IPS-18c (cell line): ENCODE results near the gene LCE2A.
"Not testable (repeated sequence)": the region's sequence is repeated elsewhere in the genome, so short reads cannot be mapped to it uniquely, and the experiment has no call there.

Experiments used
- H3K4me3 ChIP-seq: 2 replicates; pipeline ENCODE4 v1.7.0; 2013; ENCODE audit warnings: low read depth, mild to moderate bottlenecking, low read length, moderate library complexity; ENCODE audit not compliant: insufficient read depth
- H3K9me3 ChIP-seq: one replicate; pipeline ENCODE4 v1.6.1; 2013; ENCODE audit warnings: mild to moderate bottlenecking, low read length, moderate library complexity; ENCODE audit not compliant: control insufficient read depth, insufficient read depth

Gene LCE2A, protein sequence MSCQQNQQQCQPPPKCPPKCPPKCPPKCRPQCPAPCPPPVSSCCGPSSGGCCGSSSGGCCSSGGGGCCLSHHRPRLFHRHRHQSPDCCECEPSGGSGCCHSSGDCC

DNA sequence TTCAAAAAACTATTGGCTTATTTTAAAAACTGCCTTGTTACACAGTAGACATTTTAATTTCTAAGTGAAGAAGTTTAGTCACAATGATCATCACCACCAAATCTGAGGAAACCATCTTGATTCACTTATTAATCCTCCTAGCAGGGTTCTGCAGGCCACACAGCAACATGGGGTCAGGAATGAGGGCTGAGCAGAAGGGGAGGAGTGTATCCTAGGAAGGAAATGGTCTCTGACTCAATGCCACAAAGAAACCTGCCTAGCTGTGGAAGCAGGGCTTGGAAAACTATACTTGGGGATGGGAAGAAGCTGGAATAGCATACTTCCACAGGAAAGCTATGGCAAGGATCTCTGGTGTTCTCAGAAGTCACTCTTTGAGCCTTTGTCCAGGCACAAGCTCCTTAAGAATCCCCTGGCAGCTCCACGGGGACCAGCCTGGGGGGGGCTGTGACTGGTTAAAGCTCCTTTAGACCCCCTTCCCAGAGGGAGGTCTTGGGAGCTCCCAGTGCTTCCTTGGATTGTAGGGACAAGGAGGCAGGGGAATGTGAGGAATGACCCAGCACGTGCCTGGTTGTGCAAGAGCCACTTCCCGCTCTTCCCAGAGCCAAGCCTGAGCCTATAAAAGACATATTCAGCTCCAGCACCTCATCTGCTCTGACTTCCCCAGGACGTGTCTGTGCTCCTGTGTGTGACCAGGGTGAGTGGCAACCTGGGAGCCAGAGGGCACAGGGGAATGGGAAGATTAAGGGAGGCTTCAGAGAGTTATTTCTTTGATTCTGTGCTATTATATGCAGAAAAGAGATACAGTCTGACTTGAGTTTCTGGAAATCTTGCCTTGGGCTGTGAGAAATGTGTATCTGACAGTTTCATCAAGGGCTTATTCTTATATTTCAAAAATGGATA lies at the start of gene LCE2A:
LCE2A (plus strand) TSS at position 645 of the 900 bp plus-strand sequence. CDS start 557 bp downstream, outside the sequence.
- no peak within 1 kb of the TSS for H3K4me3 ChIP-seq

DNA sequence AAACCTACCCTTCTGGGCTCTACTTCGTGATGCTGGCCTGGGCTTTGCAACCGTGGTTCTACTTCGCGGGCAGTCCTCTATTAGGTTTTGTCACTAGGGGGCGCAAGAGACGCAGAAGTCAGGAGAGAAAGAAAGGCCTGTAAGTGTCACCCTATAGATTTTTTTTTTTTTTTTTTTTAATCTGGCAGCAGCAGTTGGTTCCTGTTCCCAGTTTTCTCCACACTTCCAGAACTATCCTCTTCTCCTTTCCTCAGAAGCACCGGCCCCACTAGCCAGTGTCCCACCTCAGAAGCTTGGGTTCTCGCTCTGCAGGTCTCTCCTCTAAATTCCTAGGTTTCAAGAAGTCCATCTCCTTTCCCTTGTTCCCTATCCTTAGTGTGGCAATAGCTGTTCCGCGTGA lies 44.0 kb upstream of the LCE2A start:
- no peak overlapping the region for H3K4me3 ChIP-seq
- H3K9me3 ChIP-seq = peaks cover 4% of the 10 kb centered on the region

More for the DNA sequence above, at the start of gene LCE2A:
- H3K9me3 ChIP-seq = peaks cover 10% of the 10 kb centered on the region

DNA sequence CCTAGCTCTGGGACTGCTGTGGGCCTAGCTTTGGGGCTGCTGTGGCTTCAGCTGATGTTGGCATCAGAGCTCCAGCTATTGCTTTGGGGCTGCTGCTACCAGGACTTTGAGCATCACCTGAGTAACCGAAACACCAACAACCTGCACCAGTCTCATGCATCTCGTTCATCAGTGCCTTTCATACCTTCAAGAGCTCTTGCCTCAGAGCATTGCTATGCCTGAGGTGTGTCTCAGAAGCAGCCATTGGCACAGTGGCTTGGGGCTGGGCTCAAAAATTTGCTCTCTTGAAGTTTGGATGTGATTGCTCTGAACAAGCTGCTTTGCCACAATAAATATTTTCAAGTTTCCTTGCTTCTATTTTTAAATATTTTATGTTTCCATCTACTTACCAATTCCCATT lies 41.7 kb upstream of the LCE2A start:
- Histone ChIP-seq H3K9me3 (peaks cover 4% of the 10 kb centered on the region), H3K4me3 (no peak overlapping the region)

DNA sequence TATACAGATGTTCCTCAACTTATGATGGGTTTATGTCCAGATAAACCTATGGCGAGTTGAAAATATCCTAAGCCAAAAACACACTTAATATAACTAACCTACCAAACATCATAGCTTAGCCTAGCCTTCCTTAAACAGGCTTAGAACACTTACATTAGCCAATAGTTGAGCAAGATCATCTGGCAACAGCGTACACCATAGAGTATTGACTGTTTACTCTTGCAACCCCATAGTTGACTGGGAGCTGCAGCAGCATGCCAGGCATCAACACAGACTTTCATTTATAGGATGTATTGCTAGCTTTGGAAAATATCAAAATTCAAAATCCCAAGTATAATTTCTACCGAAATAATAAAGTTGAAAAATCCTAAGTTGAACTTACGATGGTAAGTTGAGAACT lies 40.5 kb upstream of the LCE2A start:
- H3K9me3 ChIP-seq = peaks cover 4% of the 10 kb centered on the region
- H3K4me3 ChIP-seq = no peak overlapping the region

DNA sequence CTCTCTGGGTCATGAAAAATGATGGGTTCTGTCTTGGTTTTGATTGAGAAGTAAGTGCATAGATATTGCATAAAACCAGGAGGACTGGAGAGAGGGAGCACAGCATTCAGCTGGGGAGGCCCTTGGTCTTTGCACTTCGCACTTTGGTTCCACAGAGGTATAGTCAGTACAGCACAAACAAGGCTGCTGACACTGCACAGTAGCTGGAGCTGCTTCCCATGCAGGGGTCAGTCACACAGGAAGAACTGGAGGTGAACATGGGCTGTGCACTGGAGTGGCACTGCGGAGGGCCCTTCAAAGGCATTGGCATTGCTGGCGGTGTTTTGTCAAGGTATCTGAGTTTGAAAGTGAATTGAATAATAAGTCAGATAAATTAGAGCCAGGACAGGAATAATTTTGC lies 39.5 kb upstream of the LCE2A start:
- H3K9me3 ChIP-seq = peaks cover 4% of the 10 kb centered on the region
- H3K4me3 ChIP-seq = no peak overlapping the region

DNA sequence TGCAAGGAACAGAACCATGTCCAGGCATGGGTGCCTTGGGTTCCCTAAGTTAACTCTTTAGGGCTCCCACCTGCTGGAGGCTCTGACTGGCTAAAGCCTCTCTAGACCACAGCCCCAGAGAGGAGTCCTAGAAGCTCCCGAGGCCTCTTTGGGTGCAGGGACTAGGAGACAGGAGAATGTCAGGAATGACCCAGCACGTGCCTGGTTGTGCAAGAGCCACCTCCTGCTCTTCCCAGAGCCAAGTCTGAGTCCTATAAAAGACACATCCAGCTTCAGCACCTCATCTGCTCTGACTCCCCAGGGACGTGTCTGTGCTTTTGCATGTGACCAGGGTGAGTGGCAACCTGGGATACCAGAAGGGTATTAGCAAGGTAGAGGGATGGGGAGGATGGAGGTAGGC lies 35.0 kb upstream of the LCE2A start, which contains the start of gene LCE2D:
LCE2D (plus strand) TSS at position 283 of the 400 bp plus-strand sequence. CDS start 726 bp downstream, outside the sequence.
- H3K9me3 ChIP-seq = peaks cover 12% of the 10 kb centered on the region
- H3K4me3 ChIP-seq = no peak within 1 kb of the TSS; the same call in 1 of the 2 replicates

DNA sequence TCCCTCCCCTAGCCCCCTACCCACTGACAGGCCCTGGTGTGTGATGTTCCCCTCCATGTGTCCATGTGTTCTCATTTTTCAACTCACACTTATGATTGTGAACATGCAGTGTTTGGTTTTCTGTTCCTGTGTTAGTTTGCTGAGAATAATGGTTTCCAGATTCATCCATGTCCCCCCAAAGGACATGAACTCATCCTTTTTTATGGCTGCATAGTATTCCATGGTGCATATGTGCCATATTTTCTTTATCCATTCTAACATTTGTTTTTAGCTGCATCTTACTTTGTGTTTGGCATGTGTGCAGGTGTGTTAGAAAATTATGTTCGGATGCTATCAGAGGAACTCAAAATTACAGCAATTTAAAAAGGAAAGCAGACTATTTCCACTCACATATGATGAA lies 32.0 kb upstream of the LCE2A start:
- H3K4me3 ChIP-seq = not testable (repeated sequence)
- H3K9me3 ChIP-seq = peaks cover 12% of the 10 kb centered on the region

DNA sequence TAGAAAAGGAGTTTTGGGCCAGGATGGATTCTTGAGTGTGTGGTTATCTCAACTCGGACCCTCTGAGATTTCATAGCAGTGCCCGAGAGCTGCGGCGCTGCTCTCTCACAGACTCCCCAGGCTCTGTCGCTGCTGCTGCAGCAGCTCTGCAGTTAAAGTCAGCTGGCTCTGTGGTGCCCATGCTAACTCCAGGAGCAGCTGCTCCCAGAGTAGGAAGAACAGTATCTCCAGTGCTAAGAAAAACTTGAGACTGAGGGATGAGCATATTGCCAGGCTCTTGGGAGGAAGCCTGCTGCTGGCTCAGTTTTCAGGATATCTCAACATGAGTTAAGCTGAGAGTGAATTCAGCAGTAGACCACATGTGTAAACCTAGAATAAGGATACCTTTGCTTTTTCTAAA lies 30.5 kb upstream of the LCE2A start:
- H3K4me3 ChIP-seq = no peak overlapping the region
- peaks cover 12% of the 10 kb centered on the region for H3K9me3 ChIP-seq

DNA sequence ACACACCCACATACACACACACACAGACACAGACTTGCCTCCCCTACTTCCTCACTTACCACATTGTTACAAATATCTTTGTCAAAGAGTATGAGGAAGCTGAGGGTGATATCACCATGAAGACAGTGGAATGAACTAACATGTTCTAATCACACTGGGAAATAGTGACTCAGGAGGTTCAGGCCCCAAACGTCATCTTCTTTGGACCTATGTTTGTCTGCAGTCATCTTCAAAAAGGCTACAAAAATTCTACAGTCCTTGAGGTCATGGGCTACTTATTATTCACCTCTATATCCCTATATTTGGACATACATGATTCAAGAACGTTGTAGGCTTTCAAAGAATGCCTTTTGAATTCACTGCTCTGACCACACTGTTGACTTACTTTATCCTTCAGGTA lies 25.1 kb upstream of the LCE2A start:
- Histone ChIP-seq H3K9me3 (peaks cover 13% of the 10 kb centered on the region), H3K4me3 (no peak overlapping the region)

DNA sequence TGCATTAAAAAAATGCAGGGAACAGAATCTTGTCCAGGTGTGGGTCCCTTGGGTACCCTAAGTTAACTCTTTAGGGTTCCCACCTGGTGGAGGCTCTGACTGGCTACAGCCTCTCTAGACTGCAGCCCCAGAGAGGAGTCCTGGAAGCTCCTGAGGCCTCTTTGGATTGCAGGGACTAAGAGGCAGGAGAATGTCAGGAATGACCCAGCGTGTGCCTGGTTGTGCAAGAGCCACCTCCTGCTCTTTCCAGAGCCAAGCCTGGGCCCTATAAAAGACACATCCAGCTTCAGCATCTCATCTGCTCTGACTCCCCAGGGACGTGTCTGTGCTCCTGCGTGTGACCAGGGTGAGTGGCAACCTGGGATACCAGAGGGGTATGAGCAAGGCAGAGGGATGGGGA lies 23.2 kb upstream of the LCE2A start, which contains the start of gene LCE2C:
LCE2C (plus strand) TSS at position 297 of the 400 bp plus-strand sequence. CDS start 737 bp downstream, outside the sequence.
- H3K4me3 ChIP-seq = not testable (repeated sequence)
- peaks cover 21% of the 10 kb centered on the region for H3K9me3 ChIP-seq

DNA sequence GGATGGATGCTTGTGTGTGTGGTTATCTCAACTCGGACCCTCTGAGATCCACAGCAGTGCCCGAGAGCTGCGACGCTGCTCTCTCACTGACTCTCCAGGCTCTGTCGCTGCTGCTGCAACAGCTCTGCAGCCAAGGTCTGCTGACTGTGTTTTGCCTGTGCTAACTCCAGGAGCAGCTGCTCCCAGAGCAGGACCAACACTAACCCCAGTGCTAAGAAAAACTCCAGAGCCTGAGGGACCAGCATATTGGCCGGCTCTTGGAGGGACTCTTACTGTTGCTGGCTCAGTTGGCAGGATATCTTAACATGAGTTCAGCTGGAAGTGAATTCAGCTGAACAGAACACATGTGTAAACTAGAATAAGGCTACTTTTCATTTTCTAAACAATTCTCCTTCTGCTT lies 18.7 kb upstream of the LCE2A start:
- peaks cover 24% of the 10 kb centered on the region for H3K9me3 ChIP-seq

DNA sequence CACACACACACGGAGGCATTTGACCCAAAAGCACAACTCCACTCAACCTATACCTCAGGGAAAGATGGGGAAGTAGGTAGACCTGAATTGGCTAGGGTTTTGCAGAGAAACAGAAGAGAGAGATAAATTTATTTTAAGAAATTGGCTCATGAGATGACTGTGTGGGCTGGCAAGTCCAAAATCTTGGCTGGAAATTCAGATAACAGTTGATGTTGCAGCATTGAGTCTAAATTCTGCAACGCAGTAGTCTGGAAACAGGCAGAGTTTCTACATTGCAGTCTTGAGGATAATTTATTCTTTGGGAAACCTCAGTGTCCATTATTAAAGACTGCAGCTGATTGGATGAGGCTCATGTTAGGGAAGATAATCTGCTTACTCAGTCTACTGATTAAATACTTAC lies 16.5 kb upstream of the LCE2A start:
- Histone ChIP-seq H3K9me3 (peaks cover 22% of the 10 kb centered on the region), H3K4me3 (no peak overlapping the region)

More for the DNA sequence above, 18.7 kb upstream of the LCE2A start:
- no peak overlapping the region for H3K4me3 ChIP-seq

DNA sequence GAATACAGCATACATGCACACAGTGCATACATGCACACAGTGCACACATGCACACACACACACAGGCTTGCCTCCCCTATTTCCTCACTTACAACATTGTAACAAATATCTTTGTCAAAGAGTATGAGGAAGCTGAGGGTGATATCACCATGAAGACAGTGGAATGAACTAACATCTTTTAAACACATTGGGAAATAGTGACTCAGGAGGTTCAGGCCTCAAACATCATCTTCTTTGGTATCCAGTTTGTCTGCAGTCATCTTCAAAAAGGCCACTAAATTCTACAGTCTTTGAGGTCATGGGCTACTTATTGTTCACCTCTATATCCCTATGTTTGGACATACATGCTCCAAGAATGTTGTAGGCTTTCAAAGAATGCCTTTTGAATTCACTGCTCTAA lies 14.3 kb upstream of the LCE2A start:
- Histone ChIP-seq H3K9me3 (peaks cover 15% of the 10 kb centered on the region), H3K4me3 (no peak overlapping the region)

DNA sequence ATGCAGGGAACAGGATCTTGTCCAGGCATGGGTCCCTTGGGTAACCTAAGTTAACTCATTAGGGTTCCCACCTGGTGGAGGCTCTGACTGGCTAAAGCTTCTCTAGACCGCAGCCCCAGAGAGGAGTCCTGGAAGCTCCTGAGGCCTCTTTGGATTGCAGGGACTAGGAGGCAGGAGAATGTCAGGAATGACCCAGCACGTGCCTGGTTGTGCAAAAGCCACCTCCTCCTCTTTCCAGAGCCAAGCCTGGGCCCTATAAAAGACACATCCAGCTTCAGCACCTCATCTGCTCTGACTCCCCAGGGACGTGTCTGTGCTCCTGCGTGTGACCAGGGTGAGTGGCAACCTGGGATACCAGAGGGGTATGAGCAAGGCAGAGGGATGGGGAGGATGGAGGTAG lies 12.3 kb upstream of the LCE2A start, which contains the start of gene LCE2B:
LCE2B (plus strand) TSS at position 301 of the 400 bp plus-strand sequence. CDS start 721 bp downstream, outside the sequence.
- not testable (repeated sequence) for H3K4me3 ChIP-seq, H3K9me3 ChIP-seq

DNA sequence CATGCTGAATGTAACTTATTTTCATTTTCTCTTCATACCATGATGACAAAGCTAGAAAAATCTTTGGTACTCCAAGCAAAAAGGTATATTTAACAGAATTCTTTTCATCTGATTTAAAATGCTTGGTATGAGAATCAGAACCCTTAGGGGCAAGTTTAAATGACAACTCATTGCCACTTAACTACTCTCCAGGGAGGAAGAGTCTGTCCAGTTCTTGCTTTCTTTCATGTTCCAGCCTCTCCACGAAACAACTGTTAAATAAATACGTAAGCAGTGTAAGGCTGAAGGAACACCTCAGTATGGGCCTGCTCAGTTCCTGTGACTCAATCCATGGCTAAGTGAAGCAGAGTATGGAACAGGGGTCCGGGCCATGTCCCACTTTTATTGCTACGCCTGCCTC lies 1.6 kb downstream of the LCE2A start:
- H3K9me3 ChIP-seq = peaks cover 10% of the 10 kb centered on the region
- H3K4me3 ChIP-seq = no peak overlapping the region

DNA sequence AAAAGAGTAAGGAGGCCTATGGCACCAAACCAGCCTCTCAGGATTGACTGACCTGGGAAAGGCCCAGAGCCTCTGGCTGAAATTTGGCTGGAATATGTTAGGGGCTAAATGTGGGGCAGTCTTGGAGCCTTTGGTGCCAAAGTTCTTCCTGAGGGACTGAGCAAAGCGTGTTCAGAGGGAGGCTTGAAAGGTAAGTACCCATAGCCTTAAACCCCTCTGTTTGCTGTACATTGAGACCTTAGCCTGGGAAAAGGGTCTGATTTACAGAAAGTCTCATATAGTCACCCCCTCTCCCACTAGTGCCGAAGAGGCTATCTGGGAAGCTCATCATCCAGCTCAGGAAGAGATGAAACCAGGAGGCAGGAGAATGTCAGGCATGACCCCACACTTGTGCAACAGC lies 9.7 kb downstream of the LCE2A start, which contains the start of gene LCE4A:
LCE4A (plus strand) TSS at position 301 of the 400 bp plus-strand sequence. CDS start 916 bp downstream, outside the sequence.
- Histone ChIP-seq H3K4me3 (no peak within 1 kb of the TSS), H3K9me3 (peaks cover 11% of the 10 kb centered on the region)

DNA sequence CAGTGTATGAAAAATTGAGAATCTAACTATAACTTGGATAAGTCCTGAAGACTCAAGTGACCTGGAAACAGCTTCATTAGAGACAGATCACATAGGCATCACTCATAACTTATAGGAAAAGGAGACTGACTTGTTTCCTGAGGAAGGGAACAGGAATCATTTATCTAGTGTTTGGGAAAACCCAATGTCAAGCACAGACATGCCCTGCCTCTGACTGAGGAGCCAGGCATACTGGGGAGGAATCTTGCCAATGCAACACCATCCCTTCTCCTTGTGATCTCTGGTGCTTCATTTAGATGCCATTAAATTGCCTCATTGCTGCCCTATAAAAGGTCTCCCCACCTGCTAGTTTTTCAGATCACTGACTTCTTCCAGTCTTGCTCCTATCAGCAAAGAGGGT lies 20.1 kb downstream of the LCE2A start:
- H3K9me3 ChIP-seq = peaks cover 7% of the 10 kb centered on the region

DNA sequence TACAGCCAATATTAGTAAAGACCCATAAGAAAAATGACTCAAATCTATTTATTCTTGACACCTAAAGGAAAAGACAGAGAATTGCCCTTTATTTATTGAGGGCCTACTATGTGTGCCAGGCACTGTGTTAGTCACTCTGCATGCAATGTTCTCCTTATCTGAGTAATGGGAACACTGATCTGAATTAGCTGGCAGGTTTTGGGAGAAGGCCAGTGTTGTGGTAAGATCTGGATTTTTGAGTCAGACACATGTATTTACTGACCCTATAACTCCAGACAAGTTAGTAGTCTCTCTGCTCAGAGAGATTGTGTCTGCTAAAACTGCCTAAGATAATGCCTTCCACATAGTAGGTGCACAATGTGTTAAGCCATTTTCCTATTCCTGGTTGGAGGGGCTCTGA lies 27.1 kb downstream of the LCE2A start:
- no peaks in the 10 kb centered on the region for H3K9me3 ChIP-seq
- no peak overlapping the region for H3K4me3 ChIP-seq

More for the DNA sequence above, 20.1 kb downstream of the LCE2A start:
- H3K4me3 ChIP-seq = no peak overlapping the region
